ENCODE measurements around the gene PSMC1. TPM values are rescaled to one million over a fixed set of nuclear protein-coding genes. Genes with fewer than 3 reads are reported as not detected.

The PSMC1 gene
- total and polyA plus RNA-seq, 10 of the 15 experiments (the other 5 are each of a cell fraction or from before 2014, with no cell fraction given) = 97.4 to 286 (median 209) TPM

- ATAC-seq (no peak), FAIRE-seq (no peak), DNase-seq (ENCODE audit: low read depth, low spot score) (no peak)
- H3K9me3 ChIP-seq (replicated peaks; ENCODE audit: control insufficient read depth, insufficient read depth, low read length) = no peaks in the 10 kb centered on the region; the same call in 2 of the 3 replicates
- H3K27me3 ChIP-seq (replicated peaks in 1 of 2; ENCODE audit: control insufficient read depth in 2 of 2, insufficient read depth in 2 of 2, low read length in 1 of 2) = no peaks in the 10 kb centered on the region
- no peaks in the 10 kb centered on the region for H3K79me2 ChIP-seq (ENCODE audit: control insufficient read depth, insufficient read depth, low read length)
- BruUV-seq (replicated peaks) = no TSS peak
- 98% methylated on average over 6 of the region's 6 CpGs for WGBS (ENCODE audit: insufficient coverage, insufficient replicate concordance, low lambda C conversion rate, missing lambda C conversion rate)
- H3K4me2 ChIP-seq (ENCODE audit: control insufficient read depth, insufficient read depth) = no peak overlapping the region
- H3K27ac ChIP-seq (ENCODE audit: control insufficient read depth, insufficient read depth) = no peak overlapping the region
- peaks cover 1 to 7% of the 10 kb centered on the region in 2 experiments for H3K36me3 ChIP-seq (ENCODE audit: control insufficient read depth in 2 of 2, insufficient read depth in 2 of 2, low read length in 1 of 2)
- no peaks in the 10 kb centered on the region for H3K4me1 ChIP-seq (ENCODE audit: control insufficient read depth, insufficient read depth, low read length)
- H2AFZ ChIP-seq (ENCODE audit: control insufficient read depth, low read depth, low read length) = no peak overlapping the region
- CTCF ChIA-PET = no interaction called here
- H3K4me3 ChIP-seq = no peak overlapping the region
- in situ Hi-C loops (cut with MboI) (no loop called here), intact Hi-C loops (cut with micrococcal nuclease; ENCODE audit: unreplicated experiment) (no loop called here)
- SMC1A ChIA-PET (ENCODE audit: uncharacterized antibody, unreplicated experiment) = interaction anchor here (0.6 to 0.7 kb wide), 2 partner anchors 27 to 38 kb away, joined by 3 to 4 read pairs; no protein-coding TSS in a partner anchor
- POLR2A ChIA-PET = no interaction called here
- RAD21 ChIA-PET (ENCODE audit: unreplicated experiment) = interaction anchor here (0.5 kb wide), 1 partner anchor 331 kb away, joined by 3 read pairs; no protein-coding TSS in a partner anchor
- no peak overlapping the region for H3K9ac ChIP-seq (ENCODE audit: control insufficient read depth, insufficient read depth, low read length)
- no peak for TF ChIP-seq ATF7 (IDR thresholded peaks at IDR 0.05; ENCODE audit: low read depth)
- TF ChIP-seq, protein P1, sequence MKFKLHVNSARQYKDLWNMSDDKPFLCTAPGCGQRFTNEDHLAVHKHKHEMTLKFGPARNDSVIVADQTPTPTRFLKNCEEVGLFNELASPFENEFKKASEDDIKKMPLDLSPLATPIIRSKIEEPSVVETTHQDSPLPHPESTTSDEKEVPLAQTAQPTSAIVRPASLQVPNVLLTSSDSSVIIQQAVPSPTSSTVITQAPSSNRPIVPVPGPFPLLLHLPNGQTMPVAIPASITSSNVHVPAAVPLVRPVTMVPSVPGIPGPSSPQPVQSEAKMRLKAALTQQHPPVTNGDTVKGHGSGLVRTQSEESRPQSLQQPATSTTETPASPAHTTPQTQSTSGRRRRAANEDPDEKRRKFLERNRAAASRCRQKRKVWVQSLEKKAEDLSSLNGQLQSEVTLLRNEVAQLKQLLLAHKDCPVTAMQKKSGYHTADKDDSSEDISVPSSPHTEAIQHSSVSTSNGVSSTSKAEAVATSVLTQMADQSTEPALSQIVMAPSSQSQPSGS (IDR thresholded peaks at IDR 0.05; ENCODE audit: low read length) = no peak
- TF ChIP-seq RB1 (IDR thresholded peaks at IDR 0.05; ENCODE audit: borderline replicate concordance) = no peak
- TF ChIP-seq CBFB (IDR thresholded peaks at IDR 0.05; ENCODE audit: low read depth) = no peak
- no peaks in the 10 kb centered on the region for H4K20me1 ChIP-seq (ENCODE audit: control insufficient read depth, insufficient read depth)
Measured at GRCh38 chr14:90319634-90320541, 63.5 kb downstream of the PSMC1 start.
